WI38 (cell line): ENCODE results near the gene PDZRN4.

ENCODE experiments used
- H3K4me3 ChIP-seq: 2 replicates; pipeline ENCODE4 v1.5.1; 2011; ENCODE audit warnings: low read depth, mild to moderate bottlenecking, control low read depth, low read length
- TF ChIP-seq, protein P1 (sequence below): IDR thresholded peaks from 2 replicates; pipeline ENCODE4 v1.5.1; 2012; ENCODE audit warnings: low read depth, mild to moderate bottlenecking, control low read depth, low read length

The PDZRN4 gene

DNA sequence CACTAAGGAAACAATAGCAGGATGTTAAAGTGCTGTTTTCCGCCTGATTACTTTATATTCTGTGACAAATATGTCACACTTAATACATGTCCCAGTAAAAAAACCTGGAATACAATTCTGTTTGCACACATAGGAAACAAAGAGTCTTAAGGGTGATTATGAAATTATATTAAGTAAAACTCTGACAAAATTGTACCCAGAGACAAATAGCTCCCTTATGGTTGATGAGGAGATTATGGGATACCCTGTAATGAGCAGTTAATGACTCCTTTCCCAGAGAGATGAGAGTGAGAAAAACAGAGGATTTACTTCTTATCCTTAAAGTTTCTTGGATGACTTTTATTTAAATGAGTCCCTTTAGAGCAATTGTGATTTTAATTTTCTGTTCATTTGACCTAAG is 370.6 kb downstream of the PDZRN4 start:
- H3K4me3 ChIP-seq = no peak overlapping the region
- TF ChIP-seq, protein P1, sequence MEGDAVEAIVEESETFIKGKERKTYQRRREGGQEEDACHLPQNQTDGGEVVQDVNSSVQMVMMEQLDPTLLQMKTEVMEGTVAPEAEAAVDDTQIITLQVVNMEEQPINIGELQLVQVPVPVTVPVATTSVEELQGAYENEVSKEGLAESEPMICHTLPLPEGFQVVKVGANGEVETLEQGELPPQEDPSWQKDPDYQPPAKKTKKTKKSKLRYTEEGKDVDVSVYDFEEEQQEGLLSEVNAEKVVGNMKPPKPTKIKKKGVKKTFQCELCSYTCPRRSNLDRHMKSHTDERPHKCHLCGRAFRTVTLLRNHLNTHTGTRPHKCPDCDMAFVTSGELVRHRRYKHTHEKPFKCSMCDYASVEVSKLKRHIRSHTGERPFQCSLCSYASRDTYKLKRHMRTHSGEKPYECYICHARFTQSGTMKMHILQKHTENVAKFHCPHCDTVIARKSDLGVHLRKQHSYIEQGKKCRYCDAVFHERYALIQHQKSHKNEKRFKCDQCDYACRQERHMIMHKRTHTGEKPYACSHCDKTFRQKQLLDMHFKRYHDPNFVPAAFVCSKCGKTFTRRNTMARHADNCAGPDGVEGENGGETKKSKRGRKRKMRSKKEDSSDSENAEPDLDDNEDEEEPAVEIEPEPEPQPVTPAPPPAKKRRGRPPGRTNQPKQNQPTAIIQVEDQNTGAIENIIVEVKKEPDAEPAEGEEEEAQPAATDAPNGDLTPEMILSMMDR = no peak

DNA sequence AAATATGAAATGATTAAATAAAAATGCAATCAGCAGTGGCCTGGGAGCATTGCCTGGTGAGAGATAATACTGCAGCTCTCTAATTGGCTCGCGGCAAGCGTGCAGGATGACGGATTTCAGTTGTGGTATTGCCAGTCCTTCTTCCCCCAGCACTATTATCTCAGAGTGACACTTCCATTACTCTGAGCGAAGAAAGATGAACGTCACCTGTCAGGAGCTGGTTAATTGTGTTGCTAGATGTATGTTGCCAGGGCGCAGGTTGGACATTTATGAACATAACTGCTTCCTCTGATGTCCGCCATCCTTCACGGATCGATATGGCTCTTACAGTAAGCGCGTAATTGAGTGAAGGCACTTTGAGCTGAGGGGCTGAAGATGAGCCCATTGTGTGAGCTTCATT is 374.9 kb downstream of the PDZRN4 start:
- TF ChIP-seq, protein P1 = no peak
- H3K4me3 ChIP-seq = no peak overlapping the region

DNA sequence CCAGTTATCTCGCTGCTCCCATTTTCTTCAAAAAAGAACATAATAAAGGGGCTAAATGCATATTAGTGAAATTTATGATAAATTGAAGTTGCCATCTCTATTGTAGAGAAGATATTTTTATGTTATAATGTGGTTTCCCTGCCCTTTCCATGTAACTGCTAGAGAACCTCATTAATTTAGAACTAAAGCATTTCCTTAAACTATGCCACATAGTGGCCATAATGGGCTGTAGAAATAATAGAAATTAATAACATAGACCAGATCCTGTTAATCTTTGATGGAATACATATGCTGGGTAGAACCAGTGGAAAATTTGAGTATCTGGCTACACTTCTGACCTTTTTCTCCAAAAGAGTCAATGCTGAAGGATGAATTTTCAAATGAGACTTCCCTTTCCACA is 376.7 kb downstream of the PDZRN4 start:
- H3K4me3 ChIP-seq = no peak overlapping the region
- TF ChIP-seq, protein P1 = no peak

GRCh38 chr12:41566703-41567102 is 378.6 kb downstream of the PDZRN4 start:
- TF ChIP-seq, protein P1 = no peak
- no peak overlapping the region for H3K4me3 ChIP-seq

DNA sequence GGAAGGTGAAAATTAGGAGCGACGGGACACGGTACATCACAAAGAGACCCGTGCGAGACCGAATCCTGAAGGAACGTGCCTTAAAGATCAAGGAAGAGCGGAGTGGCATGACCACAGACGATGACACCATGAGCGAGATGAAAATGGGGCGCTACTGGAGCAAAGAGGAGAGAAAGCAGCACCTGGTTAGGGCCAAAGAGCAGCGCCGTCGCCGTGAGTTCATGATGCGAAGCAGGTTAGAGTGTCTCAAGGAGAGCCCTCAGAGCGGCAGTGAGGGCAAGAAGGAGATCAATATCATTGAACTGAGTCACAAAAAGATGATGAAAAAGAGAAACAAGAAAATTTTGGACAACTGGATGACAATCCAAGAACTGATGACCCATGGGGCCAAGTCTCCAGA is 385.3 kb downstream of the PDZRN4 start:
- TF ChIP-seq, protein P1 = no peak
- H3K4me3 ChIP-seq = no peak overlapping the region

DNA sequence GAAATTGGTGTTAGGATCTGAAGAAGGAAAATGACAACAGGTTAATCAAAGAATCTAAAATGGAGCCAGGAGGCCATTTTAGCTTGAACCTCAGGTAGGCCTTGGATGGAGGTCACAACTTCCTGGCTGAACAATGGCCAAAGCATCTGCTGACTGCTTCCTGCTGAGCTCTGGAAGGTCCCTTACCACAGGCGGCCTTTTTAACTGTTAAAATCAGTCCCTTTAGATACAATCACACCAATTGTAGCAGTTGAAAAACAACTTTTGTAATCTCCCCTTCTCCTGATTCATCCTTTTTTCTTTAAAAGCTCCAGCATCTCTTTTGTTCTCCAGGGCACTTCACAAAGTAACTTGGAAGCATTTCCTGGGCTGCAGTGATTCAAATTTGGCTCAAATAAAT is 388.8 kb downstream of the PDZRN4 start:
- TF ChIP-seq, protein P1 = no peak
- no peak overlapping the region for H3K4me3 ChIP-seq

DNA sequence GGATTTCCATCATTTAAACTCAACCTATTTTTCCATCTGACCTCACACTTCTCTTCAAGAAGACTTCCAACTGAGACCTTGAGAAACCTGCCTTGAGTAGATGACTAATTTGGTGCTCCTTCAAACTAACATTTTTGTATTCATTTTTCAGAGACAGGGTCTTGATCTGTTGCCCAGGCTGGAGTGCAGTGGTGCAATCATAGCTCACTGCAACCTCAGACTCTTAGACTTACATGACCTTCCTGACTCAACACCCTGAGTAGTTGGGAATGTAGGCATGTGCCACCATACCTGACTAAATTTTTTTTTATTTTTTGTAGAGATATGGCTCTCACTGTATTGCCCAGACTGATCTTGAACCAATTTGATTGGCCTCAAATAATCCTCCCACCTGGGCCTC is 389.9 kb downstream of the PDZRN4 start:
- H3K4me3 ChIP-seq = no peak overlapping the region
- TF ChIP-seq, protein P1 = no peak

DNA sequence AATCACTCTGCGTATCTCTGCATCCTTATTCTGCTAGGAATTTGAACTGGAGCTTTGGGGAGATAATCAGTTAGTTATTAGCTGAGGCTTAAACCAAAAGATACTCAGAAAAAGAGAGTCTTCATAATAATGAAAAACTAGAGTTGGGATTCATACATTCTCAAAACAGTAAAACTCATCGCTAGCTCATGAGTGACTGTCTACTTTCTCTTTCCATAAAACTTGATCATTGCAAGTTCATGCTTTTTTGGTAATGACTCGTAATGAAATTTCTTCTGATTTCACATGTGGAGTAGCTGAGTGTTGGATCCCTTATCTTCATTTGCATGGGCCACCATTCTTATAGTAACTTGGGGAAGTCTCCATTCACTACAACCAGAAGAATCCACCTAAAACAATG is 397.7 kb downstream of the PDZRN4 start:
- no peak overlapping the region for H3K4me3 ChIP-seq
- TF ChIP-seq, protein P1 = no peak
